HG02970 (cell line): Measurements from ENCODE around the gene XYLT2.

Experiments
- ATAC-seq: cut with Tn5 transposase; IDR thresholded peaks from one replicate; pipeline ENCODE4 v1.9.1; 2021; ENCODE audit warnings: mild to moderate bottlenecking, moderate library complexity, moderate number of reproducible peaks; ENCODE audit not compliant: unreplicated experiment, low FRiP score

Gene XYLT2

DNA sequence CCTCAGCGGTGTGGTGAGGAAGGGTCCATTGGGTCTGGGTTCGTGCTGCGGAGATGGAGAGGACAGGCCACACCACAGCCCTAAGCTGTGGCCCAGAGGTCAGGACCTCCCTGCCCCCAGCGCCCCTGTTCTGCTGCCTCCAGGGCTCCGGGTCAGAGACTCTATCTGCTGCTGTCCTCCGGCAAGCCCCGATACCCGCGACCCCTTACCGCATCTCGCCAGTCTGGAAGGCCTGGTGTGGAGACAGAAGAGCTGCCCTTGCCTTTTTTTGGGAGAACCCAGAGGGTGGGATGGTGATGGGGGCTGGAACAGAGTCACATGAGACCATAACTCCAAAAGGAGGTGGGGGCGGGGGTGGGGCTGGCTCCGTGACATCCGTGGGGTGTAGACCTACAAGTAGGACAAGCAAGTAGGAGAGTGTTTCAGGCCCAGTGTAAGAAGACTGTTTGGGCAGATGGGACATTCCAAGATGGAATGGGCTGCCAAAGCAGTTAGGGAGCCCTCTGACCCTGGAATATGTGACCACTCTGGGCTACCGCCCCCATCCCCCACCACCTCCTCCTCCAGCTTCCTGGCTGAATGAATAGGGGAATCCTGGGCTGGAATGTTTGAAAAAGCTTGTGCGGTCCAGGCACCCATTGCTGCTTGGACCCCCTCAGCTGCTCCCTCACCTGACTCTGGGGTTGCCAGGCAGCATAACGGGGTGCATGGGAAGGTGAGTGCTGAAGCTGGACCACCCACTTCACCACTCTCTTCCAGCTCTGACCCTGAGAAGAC, 1.4 kb downstream of the XYLT2 start:
- ATAC-seq = no peak

DNA sequence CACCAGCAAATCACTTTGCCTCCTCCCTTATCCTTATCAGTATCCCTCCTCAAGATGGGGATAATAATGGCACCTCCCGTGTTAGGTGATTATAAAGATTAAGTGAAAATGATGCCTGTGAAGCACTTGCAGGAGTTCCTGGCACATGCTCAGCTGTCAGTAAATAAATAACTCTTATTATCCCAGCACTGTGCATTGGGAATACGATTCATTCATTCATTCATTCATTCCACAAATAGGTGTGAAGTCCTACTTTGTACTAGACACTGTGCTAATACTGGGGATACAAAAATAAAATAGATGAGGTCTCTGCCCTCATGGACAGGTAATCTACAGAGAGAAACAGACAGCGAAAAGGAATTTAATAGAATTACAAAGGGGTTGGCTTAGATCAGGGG, 2.0 kb downstream of the XYLT2 start:
- no peak for ATAC-seq

DNA sequence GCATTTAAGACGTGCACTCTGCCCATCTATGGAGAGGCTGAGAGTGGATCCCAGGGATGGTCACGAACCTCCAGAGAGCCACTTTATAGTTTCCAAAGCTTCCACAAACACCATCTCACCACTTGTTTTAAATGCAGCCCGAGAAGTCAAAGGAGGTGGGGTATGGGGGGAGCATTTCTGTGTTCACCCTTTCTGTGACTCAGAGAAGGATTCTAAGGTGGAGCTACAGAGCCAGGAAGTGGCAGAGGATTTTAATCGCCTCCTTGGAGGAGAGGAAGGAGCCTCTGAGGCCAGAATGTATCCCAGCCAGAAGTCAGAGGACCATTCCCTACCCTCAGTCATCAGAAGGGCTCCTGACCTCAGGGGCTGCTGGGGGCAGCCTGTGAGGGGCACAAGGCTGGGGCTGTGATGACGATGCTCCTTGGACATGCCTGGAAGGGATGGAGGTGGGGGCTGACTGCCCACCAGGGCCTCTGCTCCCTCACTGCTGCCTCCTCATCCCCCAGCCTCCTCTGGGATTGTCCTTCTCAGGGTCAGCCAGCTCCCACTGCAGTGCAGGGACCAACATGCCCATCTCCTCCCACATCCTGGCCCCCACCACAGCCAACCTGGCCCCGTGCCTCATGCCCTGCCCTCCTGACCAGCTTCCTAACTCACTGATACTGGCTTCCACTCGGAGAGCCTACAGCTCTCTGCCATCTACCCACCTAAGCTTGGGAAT, 2.8 kb downstream of the XYLT2 start:
- no peak for ATAC-seq

- ATAC-seq = no peak
Measured at GRCh38 chr17:50349243-50349600, 3.3 kb downstream of the XYLT2 start.

DNA sequence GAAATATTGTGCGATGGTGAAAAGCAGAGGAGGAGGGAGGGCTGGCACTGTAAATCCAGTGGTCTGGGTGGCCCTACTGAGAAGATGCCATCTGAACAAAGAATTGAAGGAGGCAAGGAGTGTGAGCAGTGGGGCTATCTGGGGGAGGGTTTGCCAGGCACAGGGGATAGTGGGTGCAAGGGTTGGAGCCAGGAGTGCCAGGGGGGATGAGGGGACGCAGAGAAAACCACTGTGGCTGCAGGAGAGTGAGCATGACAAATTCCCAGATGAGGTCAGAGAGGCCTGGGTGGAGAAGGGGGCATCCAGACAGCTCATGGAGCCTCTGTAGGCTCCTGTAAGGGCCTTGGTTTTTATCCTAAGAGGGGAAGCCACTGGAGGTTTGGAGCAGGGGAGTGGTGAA, 4.8 kb downstream of the XYLT2 start:
- no peak for ATAC-seq

GRCh38 chr17:50352072-50352692, 6.3 kb downstream of the XYLT2 start:
- ATAC-seq = no peak

DNA sequence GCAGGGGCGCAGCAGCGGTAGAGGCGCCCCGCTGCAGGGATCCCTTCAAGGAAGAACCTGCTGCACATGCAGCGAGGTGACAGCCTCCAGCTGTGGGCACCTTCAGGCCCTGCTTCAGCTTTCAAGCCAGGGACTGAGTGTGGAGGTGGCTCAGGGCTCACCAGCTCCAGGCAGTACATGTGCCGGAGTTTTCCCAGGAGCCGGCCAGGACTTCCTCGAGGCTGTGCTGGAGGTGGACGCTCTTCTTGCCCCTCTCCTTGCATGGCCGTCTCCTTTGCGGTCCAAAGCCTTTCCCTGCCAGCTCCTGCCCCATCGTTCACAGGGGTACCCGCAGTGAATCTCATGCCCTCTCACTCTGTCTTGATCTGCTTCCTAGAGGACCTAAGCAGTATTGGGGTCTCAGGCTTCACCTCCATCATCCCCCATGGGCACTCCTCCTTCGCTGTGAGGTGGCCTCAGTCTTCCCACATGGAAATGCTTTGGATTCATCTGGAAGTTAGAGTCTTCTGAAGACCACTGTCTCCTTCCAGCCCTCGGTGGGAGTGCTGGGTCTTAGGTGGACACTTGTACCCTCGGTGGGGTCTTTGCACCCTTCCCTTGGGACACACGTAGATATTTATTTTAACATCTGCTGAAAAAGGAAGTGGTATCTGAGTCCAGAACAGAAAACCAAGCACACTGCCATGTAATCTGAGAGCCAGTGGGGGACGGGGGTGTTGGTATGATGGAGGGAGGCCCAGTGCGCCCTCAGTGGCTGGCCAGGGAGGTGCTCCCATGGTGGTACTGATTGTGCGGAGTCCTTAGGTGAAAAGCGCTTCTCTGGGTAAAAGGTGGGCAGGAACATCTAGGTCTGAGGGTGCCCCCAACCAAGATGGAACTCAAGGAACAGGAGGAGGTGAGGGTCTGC, 7.0 kb downstream of the XYLT2 start:
- no peak for ATAC-seq

GRCh38 chr17:50353600-50354195, 7.8 kb downstream of the XYLT2 start:
- ATAC-seq = no peak

DNA sequence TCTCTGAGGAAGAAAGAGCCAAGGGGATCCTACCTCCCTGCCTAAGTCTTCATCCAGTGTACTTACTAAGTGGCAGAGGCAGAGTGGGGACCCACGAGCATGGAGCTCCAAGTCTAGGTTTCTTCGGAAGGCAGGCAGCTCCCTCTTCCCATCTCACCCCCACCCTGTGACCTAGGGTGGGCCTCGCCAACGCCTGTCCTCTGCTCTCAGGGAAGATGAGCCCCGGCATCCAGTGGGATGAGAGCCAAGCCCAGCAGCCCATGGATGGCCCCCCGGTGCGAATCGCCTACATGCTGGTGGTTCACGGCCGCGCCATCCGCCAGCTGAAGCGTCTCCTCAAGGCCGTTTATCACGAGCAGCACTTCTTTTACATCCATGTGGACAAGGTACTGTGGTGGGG, 8.3 kb downstream of the XYLT2 start:
- no peak for ATAC-seq

DNA sequence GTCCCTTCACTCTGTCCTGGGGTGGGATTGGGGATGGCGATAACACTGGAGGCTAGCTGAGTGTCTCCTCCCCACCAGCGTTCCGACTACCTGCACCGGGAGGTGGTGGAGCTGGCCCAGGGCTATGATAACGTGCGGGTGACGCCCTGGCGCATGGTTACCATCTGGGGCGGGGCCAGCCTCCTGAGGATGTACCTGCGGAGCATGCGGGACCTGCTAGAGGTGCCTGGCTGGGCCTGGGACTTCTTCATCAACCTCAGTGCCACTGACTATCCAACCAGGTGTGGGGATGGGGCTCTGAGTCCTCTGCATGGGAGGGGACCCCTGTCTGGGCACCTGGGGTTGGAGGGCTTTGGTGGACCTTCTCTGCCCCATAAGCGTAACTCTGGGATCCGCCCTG, 8.8 kb downstream of the XYLT2 start:
- ATAC-seq = no peak

DNA sequence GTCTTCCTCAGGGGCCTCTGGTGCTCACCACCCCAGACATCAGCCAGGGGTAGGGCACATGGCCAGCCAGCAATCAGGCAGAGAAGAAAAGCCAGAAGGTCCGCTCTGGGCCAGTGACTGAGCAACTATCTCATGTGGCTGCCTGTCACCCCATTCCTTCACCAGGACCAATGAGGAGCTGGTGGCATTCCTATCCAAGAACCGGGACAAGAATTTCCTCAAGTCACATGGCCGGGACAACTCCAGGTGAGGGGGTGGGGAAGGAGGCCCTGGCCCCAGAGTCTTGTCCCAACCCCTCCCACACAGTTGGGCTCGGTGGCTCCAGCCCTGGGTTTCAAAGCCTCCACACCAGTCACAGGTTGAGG, 9.4 kb downstream of the XYLT2 start:
- no peak for ATAC-seq

- no peak for ATAC-seq
Measured at GRCh38 chr17:50355701-50356341, 9.9 kb downstream of the XYLT2 start.

DNA sequence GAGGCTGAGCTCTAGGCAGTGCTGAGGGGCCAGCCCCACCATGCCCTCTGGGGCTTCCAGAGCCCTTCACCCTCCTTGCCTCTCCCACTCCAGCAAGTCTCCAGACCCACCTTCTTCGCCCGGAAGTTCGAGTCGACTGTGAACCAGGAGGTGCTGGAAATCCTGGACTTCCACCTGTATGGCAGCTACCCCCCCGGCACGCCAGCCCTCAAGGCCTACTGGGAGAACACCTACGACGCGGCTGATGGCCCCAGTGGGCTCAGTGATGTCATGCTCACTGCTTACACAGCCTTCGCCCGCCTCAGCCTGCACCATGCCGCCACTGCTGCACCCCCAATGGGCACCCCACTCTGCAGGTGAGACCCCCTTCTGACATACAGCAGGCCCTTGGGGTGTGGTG, 10.5 kb downstream of the XYLT2 start:
- no peak for ATAC-seq

GRCh38 chr17:50356892-50357510, 11.1 kb downstream of the XYLT2 start:
- no peak for ATAC-seq

GRCh38 chr17:50358177-50358576, 12.3 kb downstream of the XYLT2 start:
- ATAC-seq = no peak

DNA sequence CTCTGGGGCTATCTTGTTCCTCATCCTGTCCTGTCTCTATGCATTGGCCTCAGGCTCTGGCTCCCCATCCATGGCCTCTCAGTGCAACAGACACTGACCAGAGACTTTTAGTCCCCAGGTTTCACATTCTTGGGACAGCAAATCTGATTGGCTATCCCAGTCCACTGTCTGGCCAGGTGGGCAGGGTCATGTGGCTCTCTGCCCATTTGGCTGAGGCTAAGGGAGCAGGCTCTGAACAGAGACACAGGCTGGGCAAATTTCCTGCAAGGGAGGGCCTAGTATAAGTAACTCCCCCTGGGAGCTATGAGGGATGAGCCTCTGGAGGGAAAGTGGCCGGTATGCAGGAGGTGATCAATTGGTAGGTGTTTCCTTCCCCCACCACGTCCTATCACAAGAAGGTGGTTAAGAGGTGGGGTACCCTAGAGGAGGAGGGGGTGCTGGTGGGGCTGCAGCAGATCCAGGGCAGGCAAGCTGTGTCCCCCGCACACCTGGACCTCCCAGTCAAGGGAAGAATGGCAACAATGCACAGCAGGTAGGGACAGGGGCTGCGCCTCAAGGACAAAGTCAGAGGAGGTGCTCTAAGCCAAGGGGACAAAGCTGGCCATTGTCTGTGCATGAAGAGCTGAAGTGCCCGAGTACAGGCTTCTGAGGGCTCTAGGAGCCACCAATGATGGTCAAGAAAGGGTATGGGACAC, 13.2 kb downstream of the XYLT2 start:
- ATAC-seq = no peak

- no peak for ATAC-seq
Measured at GRCh38 chr17:50359998-50360461, 14.1 kb downstream of the XYLT2 start.

- ATAC-seq = no peak
Measured at GRCh38 chr17:50360486-50361115, 14.7 kb downstream of the XYLT2 start.
